ENCODE measurements around the gene ARHGAP42.

Gene ARHGAP42

DNA sequence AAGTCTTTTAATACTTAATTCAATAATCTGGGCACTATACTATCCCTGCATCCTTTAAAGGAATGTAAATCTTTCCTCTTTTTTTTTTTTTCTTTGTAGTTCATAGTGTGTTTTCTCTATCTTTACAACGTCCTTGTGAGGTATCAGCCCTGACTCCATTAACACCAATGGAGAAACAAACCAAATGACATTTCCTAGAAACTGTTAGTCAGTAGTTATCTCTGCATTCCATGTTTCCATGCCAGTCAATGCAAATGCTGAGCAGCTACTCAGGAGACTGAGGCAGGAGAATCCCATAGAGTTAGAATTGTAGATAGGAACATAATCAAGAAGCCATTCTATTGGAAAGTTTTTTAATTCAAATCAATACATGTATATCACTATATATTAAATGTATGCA lies 182.2 kb downstream of the ARHGAP42 start:
- Mint-ChIP-seq H3K27me3 (ENCODE audit: low read depth) (no peaks in the 10 kb centered on the region), H3K27ac (no peak overlapping the region), H3K4me3 (no peak overlapping the region), H3K4me1 (ENCODE audit: low read depth) (no peaks in the 10 kb centered on the region), H3K36me3 (ENCODE audit: low read depth) (no peaks in the 10 kb centered on the region), H3K9me3 (no peaks in the 10 kb centered on the region)
- DNase-seq (ENCODE audit: low spot score): no peak

GRCh38 chr11:100870138-100870537 lies 183.1 kb downstream of the ARHGAP42 start:
- Mint-ChIP-seq H3K27me3 (ENCODE audit: low read depth) (no peaks in the 10 kb centered on the region), H3K4me3 (no peak overlapping the region), H3K4me1 (ENCODE audit: low read depth) (no peaks in the 10 kb centered on the region), H3K9me3 (no peaks in the 10 kb centered on the region), H3K27ac (no peak overlapping the region), H3K36me3 (ENCODE audit: low read depth) (no peaks in the 10 kb centered on the region)
- DNase-seq (ENCODE audit: low spot score): no peak

GRCh38 chr11:100872951-100873740 lies 186.1 kb downstream of the ARHGAP42 start:
- H3K4me3 Mint-ChIP-seq: no peak overlapping the region
- no peak overlapping the region for H3K27ac Mint-ChIP-seq
- no peaks in the 10 kb centered on the region for H3K9me3 Mint-ChIP-seq
- H3K4me1 Mint-ChIP-seq (ENCODE audit: low read depth): no peaks in the 10 kb centered on the region
- no peak for DNase-seq (ENCODE audit: low spot score)
- no peaks in the 10 kb centered on the region for H3K27me3 Mint-ChIP-seq (ENCODE audit: low read depth)
- H3K36me3 Mint-ChIP-seq (ENCODE audit: low read depth): no peaks in the 10 kb centered on the region

DNA sequence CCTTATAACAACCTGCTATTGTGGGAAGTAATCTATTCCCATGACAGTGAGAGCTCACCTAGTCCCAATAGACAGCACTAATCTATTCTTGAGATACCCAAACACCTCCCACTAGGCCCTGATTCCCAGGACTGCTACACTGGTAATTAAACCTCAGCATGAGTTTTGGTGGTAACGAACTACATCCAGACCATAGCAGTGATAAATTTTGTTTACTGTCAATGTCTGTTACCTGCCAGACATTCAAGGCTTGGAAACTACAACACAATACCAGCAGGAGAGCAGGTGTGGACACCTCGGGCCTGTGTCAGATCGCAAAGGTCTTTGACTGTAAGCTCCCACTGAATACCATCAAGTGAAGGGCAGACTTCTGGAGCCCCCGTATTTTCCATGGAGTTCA lies 187.1 kb downstream of the ARHGAP42 start:
- Mint-ChIP-seq H3K4me3 (no peak overlapping the region), H3K27me3 (ENCODE audit: low read depth) (no peaks in the 10 kb centered on the region), H3K36me3 (ENCODE audit: low read depth) (no peaks in the 10 kb centered on the region), H3K27ac (no peak overlapping the region), H3K4me1 (ENCODE audit: low read depth) (no peaks in the 10 kb centered on the region), H3K9me3 (no peaks in the 10 kb centered on the region)
- no peak for DNase-seq (ENCODE audit: low spot score)

DNA sequence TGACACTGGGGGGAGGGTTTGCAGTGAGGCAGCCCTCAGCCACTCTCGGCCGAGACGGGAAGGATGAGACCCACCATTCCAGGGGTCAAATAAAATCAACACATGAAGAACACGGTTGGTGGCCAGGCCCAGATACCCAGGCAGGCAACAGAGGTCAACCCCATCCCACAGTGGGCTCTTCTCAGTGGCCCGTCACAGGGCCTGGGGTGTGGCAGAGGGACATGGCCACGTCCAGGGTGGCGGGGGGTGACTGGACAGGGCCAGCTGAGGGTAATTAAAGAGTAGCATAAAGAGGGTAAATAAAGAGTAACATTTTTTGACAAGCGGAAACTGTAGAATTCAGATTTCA lies 188.4 kb downstream of the ARHGAP42 start:
- H3K4me3 Mint-ChIP-seq: no peak overlapping the region
- no peak for DNase-seq (ENCODE audit: low spot score)
- no peak overlapping the region for H3K27ac Mint-ChIP-seq
- no peaks in the 10 kb centered on the region for H3K4me1 Mint-ChIP-seq (ENCODE audit: low read depth)
- H3K27me3 Mint-ChIP-seq (ENCODE audit: low read depth): no peaks in the 10 kb centered on the region
- H3K9me3 Mint-ChIP-seq: no peaks in the 10 kb centered on the region
- H3K36me3 Mint-ChIP-seq (ENCODE audit: low read depth): no peaks in the 10 kb centered on the region

DNA sequence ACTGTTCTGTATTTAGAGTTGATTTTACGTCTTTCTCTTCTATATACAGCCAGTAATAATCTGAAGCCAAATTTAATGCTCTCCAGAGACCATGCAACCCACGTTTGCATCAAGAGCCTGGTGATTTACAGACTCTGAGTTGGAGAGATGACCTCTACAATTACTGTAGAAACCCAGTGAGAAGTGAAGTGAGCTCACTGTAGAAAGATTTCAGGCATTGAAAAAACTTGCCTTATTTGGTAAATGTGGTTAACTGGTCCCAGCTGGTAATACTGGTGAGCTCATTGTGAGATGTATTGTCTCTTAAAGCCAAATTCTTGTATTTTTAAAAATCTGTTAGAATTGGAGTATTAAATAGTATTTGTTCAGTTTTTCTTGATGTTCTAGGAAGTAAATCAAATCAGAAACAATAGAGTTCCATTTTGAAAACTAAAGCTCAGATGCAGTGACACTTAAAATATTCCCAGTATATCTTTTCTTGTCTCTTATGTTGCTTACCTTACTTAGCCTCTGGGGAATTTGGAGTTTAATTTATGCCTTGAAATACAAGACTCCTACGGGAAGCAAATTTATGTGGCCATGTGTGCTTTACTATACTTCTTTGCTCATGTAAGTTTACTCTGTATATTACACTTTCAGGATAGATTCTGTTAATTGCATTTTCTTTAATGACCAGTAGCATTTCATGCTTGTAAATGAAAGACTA lies 189.9 kb downstream of the ARHGAP42 start:
- H3K4me3 Mint-ChIP-seq: no peak overlapping the region

GRCh38 chr11:100878474-100878873 lies 191.4 kb downstream of the ARHGAP42 start:
- Mint-ChIP-seq H3K36me3 (ENCODE audit: low read depth) (no peaks in the 10 kb centered on the region), H3K4me1 (ENCODE audit: low read depth) (no peaks in the 10 kb centered on the region), H3K27me3 (ENCODE audit: low read depth) (no peaks in the 10 kb centered on the region), H3K27ac (no peak overlapping the region), H3K9me3 (peaks cover 5% of the 10 kb centered on the region), H3K4me3 (no peak overlapping the region)
- DNase-seq (ENCODE audit: low spot score): no peak

More for the DNA sequence above, 189.9 kb downstream of the ARHGAP42 start:
- H3K36me3 Mint-ChIP-seq (ENCODE audit: low read depth): no peaks in the 10 kb centered on the region
- no peak for DNase-seq (ENCODE audit: low spot score)
- H3K9me3 Mint-ChIP-seq: peaks cover 5% of the 10 kb centered on the region
- no peaks in the 10 kb centered on the region for H3K27me3 Mint-ChIP-seq (ENCODE audit: low read depth)
- no peak overlapping the region for H3K27ac Mint-ChIP-seq
- no peaks in the 10 kb centered on the region for H3K4me1 Mint-ChIP-seq (ENCODE audit: low read depth)

DNA sequence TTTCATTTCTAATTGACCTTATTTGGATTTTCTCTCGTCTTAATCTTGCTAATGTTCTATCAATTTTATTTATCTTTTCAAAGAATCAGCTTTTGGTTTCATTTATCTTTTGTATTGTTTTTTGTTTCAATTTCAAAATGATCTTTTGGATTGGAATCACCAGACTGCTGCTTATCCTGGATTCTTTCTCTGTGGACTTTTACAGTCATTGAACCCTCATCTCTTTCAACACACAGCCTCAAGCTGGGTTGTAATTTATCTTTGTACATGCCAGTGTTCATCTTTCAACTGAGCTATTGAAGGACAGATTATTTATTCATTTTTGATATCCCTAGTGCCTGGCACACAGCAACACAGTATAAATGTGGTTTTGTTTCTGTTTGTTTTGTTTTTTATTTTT lies 195.9 kb downstream of the ARHGAP42 start:
- peaks cover 10% of the 10 kb centered on the region for H3K9me3 Mint-ChIP-seq
- no peak overlapping the region for H3K4me3 Mint-ChIP-seq
- no peak overlapping the region for H3K27ac Mint-ChIP-seq

DNA sequence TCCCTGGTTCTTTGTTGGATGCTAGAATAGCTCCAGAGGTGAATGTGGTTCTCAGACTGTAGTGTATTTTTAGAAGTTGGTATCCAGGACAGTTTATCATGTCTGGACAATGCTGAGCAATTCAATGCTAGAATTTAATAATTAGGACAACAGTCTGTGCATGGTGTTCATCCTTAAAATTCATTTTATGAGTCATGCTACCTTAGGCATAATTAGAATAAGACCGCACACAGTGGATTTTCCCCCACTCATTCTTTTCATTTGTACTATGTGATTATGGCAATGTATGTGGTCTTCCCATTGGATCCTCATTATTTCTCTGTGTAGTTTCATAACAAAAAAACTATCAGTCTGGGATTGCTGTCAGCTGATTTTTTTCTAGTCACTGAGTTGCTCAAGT lies 196.7 kb downstream of the ARHGAP42 start:
- Mint-ChIP-seq H3K9me3 (peaks cover 10% of the 10 kb centered on the region), H3K4me1 (ENCODE audit: low read depth) (no peaks in the 10 kb centered on the region), H3K4me3 (no peak overlapping the region), H3K27me3 (ENCODE audit: low read depth) (no peaks in the 10 kb centered on the region), H3K27ac (no peak overlapping the region), H3K36me3 (ENCODE audit: low read depth) (no peaks in the 10 kb centered on the region)
- no peak for DNase-seq (ENCODE audit: low spot score)

More for the DNA sequence above, 195.9 kb downstream of the ARHGAP42 start:
- Mint-ChIP-seq H3K36me3 (ENCODE audit: low read depth) (no peaks in the 10 kb centered on the region), H3K27me3 (ENCODE audit: low read depth) (no peaks in the 10 kb centered on the region), H3K4me1 (ENCODE audit: low read depth) (no peaks in the 10 kb centered on the region)
- DNase-seq (ENCODE audit: low spot score): no peak

GRCh38 chr11:100887659-100888058 lies 200.6 kb downstream of the ARHGAP42 start:
- H3K36me3 Mint-ChIP-seq (ENCODE audit: low read depth): no peaks in the 10 kb centered on the region
- no peak for DNase-seq (ENCODE audit: low spot score)
- H3K4me3 Mint-ChIP-seq: no peak overlapping the region
- H3K27ac Mint-ChIP-seq: no peak overlapping the region
- no peaks in the 10 kb centered on the region for H3K27me3 Mint-ChIP-seq (ENCODE audit: low read depth)
- H3K4me1 Mint-ChIP-seq (ENCODE audit: low read depth): no peaks in the 10 kb centered on the region
- peaks cover 5% of the 10 kb centered on the region for H3K9me3 Mint-ChIP-seq

- Mint-ChIP-seq H3K27ac (no peak overlapping the region), H3K4me1 (ENCODE audit: low read depth) (no peaks in the 10 kb centered on the region), H3K9me3 (peaks cover 5% of the 10 kb centered on the region), H3K27me3 (ENCODE audit: low read depth) (no peaks in the 10 kb centered on the region), H3K36me3 (ENCODE audit: low read depth) (no peaks in the 10 kb centered on the region), H3K4me3 (no peak overlapping the region)
- DNase-seq (ENCODE audit: low spot score): no peak
Measured at GRCh38 chr11:100888836-100889235, 201.7 kb downstream of the ARHGAP42 start.

- H3K9me3 Mint-ChIP-seq: no peaks in the 10 kb centered on the region
- no peaks in the 10 kb centered on the region for H3K36me3 Mint-ChIP-seq (ENCODE audit: low read depth)
- DNase-seq (ENCODE audit: low spot score): no peak
- H3K27me3 Mint-ChIP-seq (ENCODE audit: low read depth): no peaks in the 10 kb centered on the region
- no peak overlapping the region for H3K4me3 Mint-ChIP-seq
- H3K4me1 Mint-ChIP-seq (ENCODE audit: low read depth): no peaks in the 10 kb centered on the region
- H3K27ac Mint-ChIP-seq: no peak overlapping the region
Measured at GRCh38 chr11:100889758-100890157, 202.7 kb downstream of the ARHGAP42 start.

DNA sequence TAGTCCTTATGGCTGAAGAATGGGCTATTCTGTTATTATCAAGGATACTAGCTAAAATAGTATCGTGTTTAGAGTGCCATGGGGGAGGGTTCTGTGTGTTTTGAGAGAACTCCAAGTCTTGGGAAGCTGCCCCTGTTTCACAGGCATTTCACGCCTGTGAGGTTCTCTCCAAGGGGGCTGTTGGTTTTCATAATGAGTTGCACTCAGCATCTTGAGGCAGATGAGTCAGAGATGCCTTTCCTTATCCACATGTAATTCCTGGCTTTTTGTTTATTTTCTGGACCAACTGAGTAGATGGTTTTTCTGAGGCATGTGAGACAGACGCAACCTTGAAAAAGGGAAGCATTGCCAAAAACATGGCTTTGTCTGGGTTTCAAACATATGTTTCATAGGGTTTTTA lies 203.7 kb downstream of the ARHGAP42 start:
- DNase-seq (ENCODE audit: low spot score): no peak
- Mint-ChIP-seq H3K27ac (no peak overlapping the region), H3K36me3 (ENCODE audit: low read depth) (no peaks in the 10 kb centered on the region), H3K27me3 (ENCODE audit: low read depth) (no peaks in the 10 kb centered on the region), H3K4me3 (no peak overlapping the region), H3K4me1 (ENCODE audit: low read depth) (no peaks in the 10 kb centered on the region), H3K9me3 (no peaks in the 10 kb centered on the region)

GRCh38 chr11:100892886-100893285 lies 205.8 kb downstream of the ARHGAP42 start:
- no peaks in the 10 kb centered on the region for H3K27me3 Mint-ChIP-seq (ENCODE audit: low read depth)
- H3K4me1 Mint-ChIP-seq (ENCODE audit: low read depth): no peaks in the 10 kb centered on the region
- H3K27ac Mint-ChIP-seq: no peak overlapping the region
- no peak for DNase-seq (ENCODE audit: low spot score)
- H3K4me3 Mint-ChIP-seq: no peak overlapping the region
- H3K9me3 Mint-ChIP-seq: no peaks in the 10 kb centered on the region
- H3K36me3 Mint-ChIP-seq (ENCODE audit: low read depth): no peaks in the 10 kb centered on the region
